Stimulated activated CD8-positive, alpha-beta memory T cell treated with anti-CD3 and anti-CD28 coated beads, Interleukin-15, amount 100 ng/mL, for 4 hours (primary cell): ENCODE measurements around the gene ALLC.

Experiments
- DNase-seq, 2 donors: peaks; one replicate each; pipeline ENCODE4 v3.0.0-alpha.2; 2020; ENCODE audit warnings: low read depth in 2 of 2

Gene ALLC

GRCh38 chr2:3747032-3747654, 89.1 kb downstream of the ALLC start:
- no peak for DNase-seq

DNA sequence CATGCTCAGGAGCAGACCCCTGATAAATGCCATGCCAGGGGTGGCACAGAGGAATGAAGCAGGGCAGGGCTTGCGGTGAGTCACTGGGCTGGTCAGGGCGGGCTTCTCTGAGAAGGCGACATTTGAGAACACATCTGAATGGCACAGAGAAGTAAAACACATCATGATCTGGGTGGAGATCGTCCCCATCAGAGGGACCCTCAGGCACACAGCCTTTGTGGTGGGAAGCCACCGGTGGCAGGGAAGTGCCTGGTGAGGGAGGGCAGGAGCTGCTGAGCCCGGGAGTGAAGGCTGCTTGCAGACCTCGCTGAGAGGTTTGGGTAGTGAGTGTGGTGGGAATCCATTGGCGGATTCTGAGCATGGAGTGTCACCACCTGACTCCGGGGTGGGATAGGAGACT, 89.8 kb downstream of the ALLC start:
- DNase-seq, result no peak

- no peak for DNase-seq
Observed at GRCh38 chr2:3749201-3749600, 91.2 kb downstream of the ALLC start.

DNA sequence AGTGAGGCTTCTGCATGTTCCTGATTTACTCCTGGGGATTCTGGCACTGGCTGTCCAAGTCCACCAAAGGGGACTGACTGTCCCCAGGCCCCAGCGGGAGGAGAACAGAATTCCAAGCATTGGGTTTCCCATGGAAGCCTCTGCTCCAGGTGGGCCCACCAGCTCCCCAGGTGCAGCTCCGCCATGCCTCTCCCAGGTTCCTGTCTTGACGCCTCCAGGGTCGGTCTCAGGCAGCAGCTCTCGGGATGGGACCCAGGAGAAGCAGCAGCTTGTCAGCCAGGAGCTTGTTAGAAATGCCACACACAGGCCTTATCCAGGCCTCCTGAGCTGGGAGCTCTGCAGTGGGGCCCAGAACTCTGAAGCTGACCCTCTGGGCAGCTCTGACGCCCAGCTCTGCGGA, 93.3 kb downstream of the ALLC start:
- DNase-seq, result no peak

DNA sequence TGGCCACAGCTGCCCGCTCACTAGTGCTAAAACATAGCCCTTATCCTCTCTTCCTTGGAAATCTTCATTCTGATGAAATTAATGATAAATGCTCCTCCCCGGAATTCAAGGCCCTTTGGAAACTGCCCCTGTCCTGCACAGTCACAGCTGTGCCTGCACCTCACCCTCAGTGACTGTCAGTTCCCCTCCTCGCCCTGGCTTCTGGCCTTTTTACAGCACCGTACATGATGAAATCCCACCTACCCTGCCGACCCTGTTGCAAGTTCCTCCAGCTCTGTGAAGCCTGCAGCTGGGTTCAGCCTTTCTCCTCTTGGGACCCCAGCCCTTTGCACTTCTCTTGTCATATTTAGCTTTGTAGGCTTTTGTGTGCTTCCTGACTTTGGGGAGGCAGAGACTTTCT, 93.8 kb downstream of the ALLC start:
- DNase-seq, result no peak
